Adipocyte (in vitro differentiated cells): Measurements from ENCODE around the gene TDRKH.
A peak's percentile ranks its signal among the peaks of the same experiment; 100 is the strongest.
"Not testable (repeated sequence)": the region's sequence is repeated elsewhere in the genome, so short reads cannot be mapped to it uniquely, and the experiment has no call there.

Source experiments
- DNase-seq: peaks from one replicate; pipeline ENCODE4 v3.0.0-alpha.2; 2015; ENCODE audit warnings: low read depth
- H3K27me3 ChIP-seq: replicated peaks from 2 replicates; pipeline ENCODE4 v1.7.0; 2013; ENCODE audit warnings: mild to moderate bottlenecking, low read length, moderate library complexity; ENCODE audit not compliant: control insufficient read depth, insufficient read depth
- H3K36me3 ChIP-seq: 2 replicates; pipeline ENCODE4 v1.7.0; 2013; ENCODE audit warnings: low read length, mild to moderate bottlenecking, moderate library complexity; ENCODE audit not compliant: control insufficient read depth, insufficient read depth, severe bottlenecking
- H3K4me1 ChIP-seq: 2 replicates; pipeline ENCODE4 v1.7.0; 2013; ENCODE audit warnings: mild to moderate bottlenecking, low read length, moderate library complexity; ENCODE audit not compliant: control insufficient read depth, insufficient read depth
- H3K4me3 ChIP-seq: 2 replicates; pipeline ENCODE4 v1.7.0; 2013; ENCODE audit warnings: mild to moderate bottlenecking, low read length, moderate library complexity
- H3K9ac ChIP-seq: 2 replicates; pipeline ENCODE4 v1.7.0; 2013; ENCODE audit warnings: mild to moderate bottlenecking, low read length, moderate library complexity
- H3K9me3 ChIP-seq: 2 replicates; pipeline ENCODE4 v1.7.0; 2013; ENCODE audit warnings: mild to moderate bottlenecking, low read length, moderate library complexity; ENCODE audit not compliant: control insufficient read depth

The TDRKH gene

DNA sequence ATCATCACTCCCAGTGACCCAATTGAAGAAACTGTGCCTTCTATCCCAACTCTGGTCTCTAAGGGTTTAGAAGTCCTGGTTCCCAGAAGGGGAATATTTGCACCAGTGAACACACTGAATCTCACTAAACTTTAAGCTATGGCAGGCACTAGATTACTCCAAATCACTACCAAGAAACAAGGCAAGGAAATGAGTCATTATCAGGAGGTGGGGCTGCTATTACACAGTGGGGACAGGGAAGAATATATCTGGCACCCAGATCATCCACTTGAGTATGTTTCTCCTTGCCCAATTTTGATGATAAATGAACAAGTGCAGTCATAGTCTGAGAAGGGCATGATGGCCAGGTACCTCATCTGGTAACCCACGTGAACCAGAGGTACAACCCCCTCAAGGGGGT is 34.0 kb downstream of the TDRKH start:
- H3K9me3 ChIP-seq: no peaks in the 10 kb centered on the region
- peak; percentile 9 for DNase-seq
- H3K9ac ChIP-seq: no peak overlapping the region
- H3K36me3 ChIP-seq: peaks cover 29% of the 10 kb centered on the region
- no peak overlapping the region for H3K4me3 ChIP-seq
- no peaks in the 10 kb centered on the region for H3K4me1 ChIP-seq
- no peaks in the 10 kb centered on the region for H3K27me3 ChIP-seq

DNA sequence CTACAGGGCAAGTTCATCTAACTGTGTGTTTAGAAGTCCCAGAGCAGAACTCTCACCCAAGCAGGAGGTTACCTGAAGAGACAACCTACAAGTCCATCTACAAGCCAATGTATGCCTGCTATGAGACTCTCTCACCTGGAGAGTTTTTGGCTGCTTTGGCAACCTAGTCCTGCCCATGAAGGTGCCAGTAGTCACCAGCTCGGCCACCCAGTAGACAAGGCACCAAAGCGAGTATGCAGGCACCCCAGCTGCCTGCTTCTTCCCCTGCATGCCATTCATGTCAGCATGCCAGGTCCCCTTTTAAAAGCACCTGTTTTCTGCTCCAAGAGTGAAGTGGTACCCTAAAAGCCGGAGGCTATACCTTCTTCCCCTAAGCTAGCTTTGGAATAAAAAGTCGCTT is 48.8 kb downstream of the TDRKH start:
- peaks cover 11% of the 10 kb centered on the region for H3K9me3 ChIP-seq

DNA sequence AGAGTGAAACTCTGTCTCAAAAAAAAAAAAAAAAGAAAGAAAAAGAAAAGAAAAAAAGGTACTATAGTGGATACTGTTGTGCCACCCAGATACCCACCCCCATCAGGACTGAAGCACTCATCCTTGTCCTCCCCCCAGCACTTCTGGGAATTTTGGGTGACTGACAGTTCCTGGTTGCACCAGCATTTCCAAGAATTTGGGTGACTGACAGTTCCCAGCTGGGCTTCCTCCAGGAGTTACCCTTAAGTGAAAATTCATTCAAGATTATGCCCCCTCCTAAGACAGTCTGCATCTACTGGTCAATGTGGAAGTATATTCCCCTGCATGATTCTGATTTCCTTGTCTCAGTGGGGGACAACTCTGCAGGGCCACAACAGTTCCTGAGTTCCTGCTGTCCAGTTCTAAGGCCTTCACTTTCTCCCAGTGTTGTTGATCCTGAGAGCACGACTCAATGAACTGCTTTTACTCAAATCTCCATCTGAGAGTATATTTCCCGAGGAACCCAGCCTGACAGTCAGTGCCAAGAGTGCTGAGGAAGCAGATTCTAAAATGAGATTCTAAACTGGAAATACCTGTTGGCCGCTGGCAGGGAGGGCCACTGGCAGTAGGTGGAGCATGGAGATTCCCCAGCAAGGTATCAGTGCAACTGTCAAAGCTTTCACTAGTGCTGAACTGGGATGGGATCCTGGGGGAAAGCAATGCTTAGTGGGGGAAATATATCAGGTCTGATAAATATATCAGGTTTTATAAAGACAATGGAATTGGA is 50.5 kb downstream of the TDRKH start:
- H3K4me3 ChIP-seq: no peak overlapping the region
- H3K9me3 ChIP-seq: peaks cover 11% of the 10 kb centered on the region
- no peaks in the 10 kb centered on the region for H3K36me3 ChIP-seq
- no peak overlapping the region for H3K9ac ChIP-seq
- peaks cover 8% of the 10 kb centered on the region for H3K27me3 ChIP-seq
- no peak for DNase-seq
- H3K4me1 ChIP-seq: peaks cover 7% of the 10 kb centered on the region

More for the DNA sequence above, 48.8 kb downstream of the TDRKH start:
- no peak for DNase-seq
- Histone ChIP-seq H3K4me3 (no peak overlapping the region), H3K27me3 (peaks cover 8% of the 10 kb centered on the region), H3K4me1 (peaks cover 7% of the 10 kb centered on the region), H3K36me3 (no peaks in the 10 kb centered on the region), H3K9ac (no peak overlapping the region)

DNA sequence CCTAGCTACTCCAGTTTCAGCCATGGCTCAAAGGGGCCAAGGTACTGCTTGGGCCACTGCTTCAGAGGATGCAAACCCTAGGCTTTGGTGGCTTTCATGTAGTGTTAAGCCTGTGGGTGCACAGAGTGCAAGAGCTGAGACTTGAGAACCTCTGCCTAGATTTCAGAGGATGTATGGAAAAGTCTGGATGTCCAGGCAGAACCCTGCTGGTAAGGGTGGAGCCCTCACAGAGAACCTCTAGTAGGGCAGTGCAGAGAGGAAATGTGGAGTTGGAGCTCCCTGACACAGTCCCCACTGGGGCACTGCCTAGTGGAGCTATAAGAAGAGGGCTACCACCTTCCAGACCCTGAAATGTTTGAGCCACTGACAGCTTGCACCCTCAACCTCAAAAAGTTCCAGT is 52.8 kb downstream of the TDRKH start:
- Histone ChIP-seq H3K9ac (no peak overlapping the region), H3K9me3 (peaks cover 11% of the 10 kb centered on the region), H3K4me1 (peaks cover 7% of the 10 kb centered on the region), H3K27me3 (peaks cover 4% of the 10 kb centered on the region), H3K36me3 (no peaks in the 10 kb centered on the region), H3K4me3 (no peak overlapping the region)
- DNase-seq: no peak

DNA sequence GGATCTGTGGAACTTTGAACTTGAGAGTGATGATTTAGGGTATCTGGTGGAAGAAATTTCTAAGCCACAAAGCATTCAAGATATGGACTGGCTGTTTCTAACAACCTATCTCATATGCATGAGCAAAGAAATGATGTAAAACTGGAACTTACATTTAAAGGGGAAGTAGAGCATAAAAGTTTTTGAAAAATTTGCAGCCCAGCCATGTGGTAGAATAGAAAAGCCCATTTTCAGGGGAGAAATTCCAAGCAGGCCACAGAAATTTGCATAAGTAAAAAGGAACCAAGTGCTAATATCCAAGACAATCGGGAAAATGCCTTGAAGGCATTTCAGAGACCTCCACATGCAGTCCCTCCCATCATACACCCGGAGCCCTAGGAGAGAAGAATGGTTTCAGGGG is 53.3 kb downstream of the TDRKH start:
- no peak overlapping the region for H3K9ac ChIP-seq
- H3K4me3 ChIP-seq: no peak overlapping the region
- peaks cover 7% of the 10 kb centered on the region for H3K4me1 ChIP-seq
- peaks cover 11% of the 10 kb centered on the region for H3K9me3 ChIP-seq
- H3K36me3 ChIP-seq: no peaks in the 10 kb centered on the region
- peaks cover 8% of the 10 kb centered on the region for H3K27me3 ChIP-seq
- DNase-seq: no peak

DNA sequence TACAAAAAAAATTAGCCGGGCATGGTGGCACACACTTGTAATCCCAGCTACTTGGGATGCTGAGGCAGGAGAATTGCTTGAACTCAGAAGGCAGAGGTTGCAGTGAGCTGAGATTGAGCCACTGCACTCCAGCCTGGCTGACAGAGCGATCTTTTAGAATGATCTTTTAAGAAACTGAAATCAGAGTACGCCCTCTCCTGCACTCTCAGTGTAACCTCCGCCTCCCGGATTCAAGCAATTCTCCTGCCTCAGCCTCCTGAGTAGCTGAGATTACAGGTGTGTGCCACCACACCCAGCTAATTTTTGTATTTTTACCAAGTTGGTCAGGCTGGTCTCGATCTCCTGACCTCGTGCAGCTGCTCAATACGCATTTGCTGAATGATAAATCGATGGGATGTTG is 56.3 kb downstream of the TDRKH start:
- DNase-seq, H3K36me3 ChIP-seq, H3K9ac ChIP-seq, H3K4me1 ChIP-seq, H3K4me3 ChIP-seq: not testable (repeated sequence)
- peaks cover 11% of the 10 kb centered on the region for H3K9me3 ChIP-seq
- peaks cover 17% of the 10 kb centered on the region for H3K27me3 ChIP-seq

DNA sequence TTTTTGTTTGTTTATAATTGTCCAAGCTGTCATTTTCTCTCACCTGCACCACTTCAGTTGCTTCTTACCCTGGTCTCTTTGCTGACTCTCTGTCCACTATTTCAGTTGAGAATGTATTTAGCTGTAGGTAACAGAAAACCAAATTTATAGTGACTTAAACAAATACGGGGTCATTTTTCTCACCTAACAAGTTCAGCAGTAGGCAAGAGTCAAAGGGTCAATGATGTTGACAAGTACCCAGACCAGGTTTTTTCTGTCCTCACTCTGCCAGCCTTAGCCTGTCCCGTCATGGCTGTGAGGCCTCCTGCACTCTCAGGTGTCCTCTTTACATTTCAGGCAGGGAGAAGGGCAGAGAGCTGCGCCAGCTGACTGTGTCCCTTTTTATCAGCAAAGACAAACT is 57.2 kb downstream of the TDRKH start:
- DNase-seq: no peak
- Histone ChIP-seq H3K9me3 (peaks cover 11% of the 10 kb centered on the region), H3K4me1 (no peaks in the 10 kb centered on the region), H3K9ac (no peak overlapping the region), H3K4me3 (no peak overlapping the region), H3K36me3 (no peaks in the 10 kb centered on the region), H3K27me3 (peaks cover 17% of the 10 kb centered on the region)

DNA sequence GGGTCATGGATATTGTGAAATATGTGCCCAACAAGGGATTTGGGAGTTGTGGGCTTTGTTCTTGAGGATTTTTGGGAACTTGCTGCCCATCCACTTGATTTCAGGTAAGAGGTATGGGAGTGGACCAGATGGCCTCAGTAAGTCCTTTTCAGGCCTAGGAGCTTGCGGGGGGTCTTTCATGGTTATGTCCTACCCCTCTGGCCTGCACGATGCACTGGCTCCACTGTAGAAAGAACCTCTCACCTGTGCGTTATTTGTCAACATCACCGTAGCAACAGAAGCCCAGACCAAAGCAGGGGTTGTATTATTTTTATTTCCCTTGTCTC is 60.4 kb downstream of the TDRKH start:
- peaks cover 25% of the 10 kb centered on the region for H3K27me3 ChIP-seq
- no peaks in the 10 kb centered on the region for H3K4me1 ChIP-seq
- H3K36me3 ChIP-seq: no peaks in the 10 kb centered on the region
- no peak overlapping the region for H3K9ac ChIP-seq
- no peak overlapping the region for H3K4me3 ChIP-seq
- DNase-seq: no peak
- no peaks in the 10 kb centered on the region for H3K9me3 ChIP-seq

DNA sequence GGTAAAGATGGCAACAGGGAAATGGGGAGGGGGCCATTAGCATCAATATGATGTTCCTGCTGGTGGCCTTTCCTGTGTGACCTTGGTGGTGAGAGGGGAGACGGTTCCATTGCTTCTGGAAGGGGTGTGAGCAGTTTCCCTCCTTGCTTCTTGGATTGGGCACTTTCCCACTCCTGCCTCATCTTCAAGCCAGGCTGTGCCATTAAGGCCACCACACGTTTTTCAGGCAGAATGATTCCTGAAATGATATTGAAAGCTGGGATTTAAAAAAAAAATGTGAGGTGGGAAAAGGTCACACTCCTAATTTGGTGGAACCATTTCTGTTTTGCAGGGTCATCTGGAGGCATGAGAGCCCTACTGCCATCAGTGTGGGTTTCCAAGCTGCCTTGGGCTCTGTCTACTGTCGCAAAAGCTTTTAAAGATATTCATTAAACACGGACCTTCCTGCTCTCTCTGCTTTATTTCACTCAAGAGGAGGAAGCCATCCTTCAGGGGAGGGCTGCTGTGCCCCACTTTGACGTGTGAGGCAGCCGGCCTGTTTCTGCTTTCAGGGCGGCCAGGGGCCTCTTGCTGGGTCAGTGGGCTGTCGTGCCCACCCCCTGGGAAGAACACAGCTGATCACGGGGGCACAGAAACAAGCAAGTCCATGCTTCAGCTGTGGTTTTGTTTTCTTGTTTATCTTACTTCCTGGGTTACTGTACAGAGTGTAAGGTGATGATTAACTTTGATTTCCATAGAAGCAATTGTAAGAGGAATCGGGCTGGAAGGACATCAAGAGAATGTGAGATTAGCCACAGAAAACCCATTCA is 60.9 kb downstream of the TDRKH start:
- DNase-seq: no peak
- peaks cover 26% of the 10 kb centered on the region for H3K27me3 ChIP-seq
- no peaks in the 10 kb centered on the region for H3K36me3 ChIP-seq
- H3K9ac ChIP-seq: no peak overlapping the region
- no peaks in the 10 kb centered on the region for H3K9me3 ChIP-seq
- H3K4me3 ChIP-seq: no peak overlapping the region
- H3K4me1 ChIP-seq: no peaks in the 10 kb centered on the region

DNA sequence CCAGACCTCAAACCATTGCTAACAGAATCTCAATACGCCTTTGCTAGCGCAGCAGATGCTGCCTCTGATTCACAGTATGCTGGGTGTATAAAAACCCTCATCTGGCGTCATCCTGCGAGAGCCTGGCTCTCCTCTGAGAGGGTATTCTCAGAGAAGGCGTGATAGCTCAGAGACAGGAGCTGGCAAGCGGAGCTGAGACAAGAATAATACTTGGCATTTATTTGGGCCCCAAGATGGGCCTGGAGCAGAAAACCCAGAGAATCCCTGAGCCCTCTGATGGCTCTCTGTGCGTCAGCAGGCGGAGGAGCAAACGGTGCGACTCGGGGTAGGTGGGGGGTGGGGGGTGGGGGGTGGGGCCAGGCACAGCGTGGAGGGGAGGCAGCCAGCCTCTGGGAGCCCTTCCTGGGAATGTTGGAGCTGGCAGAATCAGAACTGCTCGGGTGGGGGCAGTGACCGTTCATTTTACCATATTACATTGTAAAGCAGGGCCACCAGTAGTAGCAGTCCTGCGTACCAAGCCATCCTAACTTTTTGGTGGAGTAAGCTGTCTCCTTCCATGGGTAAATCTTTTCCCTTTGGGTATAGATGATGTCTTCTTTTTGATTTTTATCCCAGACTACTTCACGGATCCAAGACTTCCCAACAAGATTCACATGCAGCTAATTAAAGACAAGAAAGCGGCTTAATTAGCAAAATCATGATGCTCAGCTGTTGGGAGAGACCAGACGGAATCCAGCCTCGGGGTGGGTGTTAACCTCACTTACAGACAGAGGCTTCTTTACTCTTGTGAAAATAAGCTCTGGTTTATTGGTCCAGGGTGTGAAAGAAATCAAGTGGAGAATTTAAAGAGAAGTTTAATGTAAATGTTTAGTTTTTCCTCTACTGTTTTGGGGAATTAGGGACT is 61.9 kb downstream of the TDRKH start:
- DNase-seq: peak; percentile 20
- Histone ChIP-seq H3K9ac (peak overlapping the region; percentile 5), H3K9me3 (no peaks in the 10 kb centered on the region), H3K36me3 (no peaks in the 10 kb centered on the region), H3K27me3 (peaks cover 34% of the 10 kb centered on the region), H3K4me3 (peak overlapping the region; percentile 49), H3K4me1 (no peaks in the 10 kb centered on the region)
